ENCODE data around the gene CCDC127.

CCDC127 gene

GRCh38 chr5:199950-200645 lies 17.9 kb downstream of the CCDC127 start:
- no peak for TF ChIP-seq ZNF8 (CRISPR knock-in tag; IDR thresholded peaks at IDR 0.05)
- no peak for TF ChIP-seq RARB (CRISPR knock-in tag; IDR thresholded peaks at IDR 0.05)
- no peak for TF ChIP-seq BACH2 (CRISPR knock-in tag; IDR thresholded peaks at IDR 0.05; ENCODE audit: borderline replicate concordance)
- TF ChIP-seq ZFP30 (CRISPR knock-in tag; IDR thresholded peaks at IDR 0.05): no peak
- no peak for TF ChIP-seq PATZ1 (CRISPR knock-in tag; IDR thresholded peaks at IDR 0.05; ENCODE audit: borderline replicate concordance)
- TF ChIP-seq TSHZ2 (CRISPR knock-in tag; IDR thresholded peaks at IDR 0.05): no peak
- TF ChIP-seq CREB5 (CRISPR knock-in tag; IDR thresholded peaks at IDR 0.05; ENCODE audit: low read depth): no peak
- ATAC-seq: no peak

GRCh38 chr5:199197-199949 lies 18.6 kb downstream of the CCDC127 start:
- no peak for TF ChIP-seq TOX (CRISPR knock-in tag; IDR thresholded peaks at IDR 0.05; ENCODE audit: borderline replicate concordance)
- no peak for TF ChIP-seq POU6F1 (CRISPR knock-in tag; IDR thresholded peaks at IDR 0.05; ENCODE audit: borderline replicate concordance, low read depth)
- no peak for TF ChIP-seq ESRRG (CRISPR knock-in tag; IDR thresholded peaks at IDR 0.05)
- no peak for ATAC-seq

GRCh38 chr5:198516-199196 lies 19.3 kb downstream of the CCDC127 start:
- no peak for TF ChIP-seq TOX (CRISPR knock-in tag; IDR thresholded peaks at IDR 0.05; ENCODE audit: borderline replicate concordance)
- TF ChIP-seq CSRNP3 (CRISPR knock-in tag; IDR thresholded peaks at IDR 0.05): no peak
- TF ChIP-seq ZC3H10 (CRISPR knock-in tag; IDR thresholded peaks at IDR 0.05): no peak
- TF ChIP-seq ZFP30 (CRISPR knock-in tag; IDR thresholded peaks at IDR 0.05): no peak
- TF ChIP-seq POU6F1 (CRISPR knock-in tag; IDR thresholded peaks at IDR 0.05; ENCODE audit: borderline replicate concordance, low read depth): no peak
- no peak for TF ChIP-seq CSDC2 (CRISPR knock-in tag; IDR thresholded peaks at IDR 0.05)
- no peak for TF ChIP-seq GLIS3 (CRISPR knock-in tag; IDR thresholded peaks at IDR 0.05)
- TF ChIP-seq BACH2 (CRISPR knock-in tag; IDR thresholded peaks at IDR 0.05; ENCODE audit: borderline replicate concordance): no peak
- TF ChIP-seq ZFP3 (CRISPR knock-in tag; IDR thresholded peaks at IDR 0.05): no peak
- TF ChIP-seq ZNF565 (CRISPR knock-in tag; conservative IDR thresholded peaks at IDR 0.05; ENCODE audit: low read depth): no peak
- no peak for TF ChIP-seq TCF4 (CRISPR knock-in tag; IDR thresholded peaks at IDR 0.05; ENCODE audit: borderline replicate concordance)
- no peak for TF ChIP-seq PPARA (CRISPR knock-in tag; IDR thresholded peaks at IDR 0.05; ENCODE audit: borderline replicate concordance)
- no peak for TF ChIP-seq CREB5 (CRISPR knock-in tag; IDR thresholded peaks at IDR 0.05; ENCODE audit: low read depth)
- no peak; the same call in 2 of the 3 replicates for ATAC-seq
